ENCODE measurements around the gene LCE2A.
"Not testable (repeated sequence)": the region's sequence is repeated elsewhere in the genome, so short reads cannot be mapped to it uniquely, and the experiment has no call there.

The LCE2A gene, protein sequence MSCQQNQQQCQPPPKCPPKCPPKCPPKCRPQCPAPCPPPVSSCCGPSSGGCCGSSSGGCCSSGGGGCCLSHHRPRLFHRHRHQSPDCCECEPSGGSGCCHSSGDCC

DNA sequence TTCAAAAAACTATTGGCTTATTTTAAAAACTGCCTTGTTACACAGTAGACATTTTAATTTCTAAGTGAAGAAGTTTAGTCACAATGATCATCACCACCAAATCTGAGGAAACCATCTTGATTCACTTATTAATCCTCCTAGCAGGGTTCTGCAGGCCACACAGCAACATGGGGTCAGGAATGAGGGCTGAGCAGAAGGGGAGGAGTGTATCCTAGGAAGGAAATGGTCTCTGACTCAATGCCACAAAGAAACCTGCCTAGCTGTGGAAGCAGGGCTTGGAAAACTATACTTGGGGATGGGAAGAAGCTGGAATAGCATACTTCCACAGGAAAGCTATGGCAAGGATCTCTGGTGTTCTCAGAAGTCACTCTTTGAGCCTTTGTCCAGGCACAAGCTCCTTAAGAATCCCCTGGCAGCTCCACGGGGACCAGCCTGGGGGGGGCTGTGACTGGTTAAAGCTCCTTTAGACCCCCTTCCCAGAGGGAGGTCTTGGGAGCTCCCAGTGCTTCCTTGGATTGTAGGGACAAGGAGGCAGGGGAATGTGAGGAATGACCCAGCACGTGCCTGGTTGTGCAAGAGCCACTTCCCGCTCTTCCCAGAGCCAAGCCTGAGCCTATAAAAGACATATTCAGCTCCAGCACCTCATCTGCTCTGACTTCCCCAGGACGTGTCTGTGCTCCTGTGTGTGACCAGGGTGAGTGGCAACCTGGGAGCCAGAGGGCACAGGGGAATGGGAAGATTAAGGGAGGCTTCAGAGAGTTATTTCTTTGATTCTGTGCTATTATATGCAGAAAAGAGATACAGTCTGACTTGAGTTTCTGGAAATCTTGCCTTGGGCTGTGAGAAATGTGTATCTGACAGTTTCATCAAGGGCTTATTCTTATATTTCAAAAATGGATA is at the start of gene LCE2A:
Gene LCE2A (plus strand): TSS at position 645 of the 900 bp plus-strand sequence. CDS start 557 bp downstream, outside the sequence.
- DNase-seq: no peak

DNA sequence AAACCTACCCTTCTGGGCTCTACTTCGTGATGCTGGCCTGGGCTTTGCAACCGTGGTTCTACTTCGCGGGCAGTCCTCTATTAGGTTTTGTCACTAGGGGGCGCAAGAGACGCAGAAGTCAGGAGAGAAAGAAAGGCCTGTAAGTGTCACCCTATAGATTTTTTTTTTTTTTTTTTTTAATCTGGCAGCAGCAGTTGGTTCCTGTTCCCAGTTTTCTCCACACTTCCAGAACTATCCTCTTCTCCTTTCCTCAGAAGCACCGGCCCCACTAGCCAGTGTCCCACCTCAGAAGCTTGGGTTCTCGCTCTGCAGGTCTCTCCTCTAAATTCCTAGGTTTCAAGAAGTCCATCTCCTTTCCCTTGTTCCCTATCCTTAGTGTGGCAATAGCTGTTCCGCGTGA is 44.0 kb upstream of the LCE2A start:
- peak; percentile 36 for DNase-seq

DNA sequence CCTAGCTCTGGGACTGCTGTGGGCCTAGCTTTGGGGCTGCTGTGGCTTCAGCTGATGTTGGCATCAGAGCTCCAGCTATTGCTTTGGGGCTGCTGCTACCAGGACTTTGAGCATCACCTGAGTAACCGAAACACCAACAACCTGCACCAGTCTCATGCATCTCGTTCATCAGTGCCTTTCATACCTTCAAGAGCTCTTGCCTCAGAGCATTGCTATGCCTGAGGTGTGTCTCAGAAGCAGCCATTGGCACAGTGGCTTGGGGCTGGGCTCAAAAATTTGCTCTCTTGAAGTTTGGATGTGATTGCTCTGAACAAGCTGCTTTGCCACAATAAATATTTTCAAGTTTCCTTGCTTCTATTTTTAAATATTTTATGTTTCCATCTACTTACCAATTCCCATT is 41.7 kb upstream of the LCE2A start:
- no peak for DNase-seq

DNA sequence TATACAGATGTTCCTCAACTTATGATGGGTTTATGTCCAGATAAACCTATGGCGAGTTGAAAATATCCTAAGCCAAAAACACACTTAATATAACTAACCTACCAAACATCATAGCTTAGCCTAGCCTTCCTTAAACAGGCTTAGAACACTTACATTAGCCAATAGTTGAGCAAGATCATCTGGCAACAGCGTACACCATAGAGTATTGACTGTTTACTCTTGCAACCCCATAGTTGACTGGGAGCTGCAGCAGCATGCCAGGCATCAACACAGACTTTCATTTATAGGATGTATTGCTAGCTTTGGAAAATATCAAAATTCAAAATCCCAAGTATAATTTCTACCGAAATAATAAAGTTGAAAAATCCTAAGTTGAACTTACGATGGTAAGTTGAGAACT is 40.5 kb upstream of the LCE2A start:
- no peak for DNase-seq

DNA sequence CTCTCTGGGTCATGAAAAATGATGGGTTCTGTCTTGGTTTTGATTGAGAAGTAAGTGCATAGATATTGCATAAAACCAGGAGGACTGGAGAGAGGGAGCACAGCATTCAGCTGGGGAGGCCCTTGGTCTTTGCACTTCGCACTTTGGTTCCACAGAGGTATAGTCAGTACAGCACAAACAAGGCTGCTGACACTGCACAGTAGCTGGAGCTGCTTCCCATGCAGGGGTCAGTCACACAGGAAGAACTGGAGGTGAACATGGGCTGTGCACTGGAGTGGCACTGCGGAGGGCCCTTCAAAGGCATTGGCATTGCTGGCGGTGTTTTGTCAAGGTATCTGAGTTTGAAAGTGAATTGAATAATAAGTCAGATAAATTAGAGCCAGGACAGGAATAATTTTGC is 39.5 kb upstream of the LCE2A start:
- no peak for DNase-seq

DNA sequence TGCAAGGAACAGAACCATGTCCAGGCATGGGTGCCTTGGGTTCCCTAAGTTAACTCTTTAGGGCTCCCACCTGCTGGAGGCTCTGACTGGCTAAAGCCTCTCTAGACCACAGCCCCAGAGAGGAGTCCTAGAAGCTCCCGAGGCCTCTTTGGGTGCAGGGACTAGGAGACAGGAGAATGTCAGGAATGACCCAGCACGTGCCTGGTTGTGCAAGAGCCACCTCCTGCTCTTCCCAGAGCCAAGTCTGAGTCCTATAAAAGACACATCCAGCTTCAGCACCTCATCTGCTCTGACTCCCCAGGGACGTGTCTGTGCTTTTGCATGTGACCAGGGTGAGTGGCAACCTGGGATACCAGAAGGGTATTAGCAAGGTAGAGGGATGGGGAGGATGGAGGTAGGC is 35.0 kb upstream of the LCE2A start, which contains the start of gene LCE2D:
Gene LCE2D (plus strand): TSS at position 283 of the 400 bp plus-strand sequence. CDS start 726 bp downstream, outside the sequence.
- DNase-seq: no peak

DNA sequence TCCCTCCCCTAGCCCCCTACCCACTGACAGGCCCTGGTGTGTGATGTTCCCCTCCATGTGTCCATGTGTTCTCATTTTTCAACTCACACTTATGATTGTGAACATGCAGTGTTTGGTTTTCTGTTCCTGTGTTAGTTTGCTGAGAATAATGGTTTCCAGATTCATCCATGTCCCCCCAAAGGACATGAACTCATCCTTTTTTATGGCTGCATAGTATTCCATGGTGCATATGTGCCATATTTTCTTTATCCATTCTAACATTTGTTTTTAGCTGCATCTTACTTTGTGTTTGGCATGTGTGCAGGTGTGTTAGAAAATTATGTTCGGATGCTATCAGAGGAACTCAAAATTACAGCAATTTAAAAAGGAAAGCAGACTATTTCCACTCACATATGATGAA is 32.0 kb upstream of the LCE2A start:
- not testable (repeated sequence) for DNase-seq

DNA sequence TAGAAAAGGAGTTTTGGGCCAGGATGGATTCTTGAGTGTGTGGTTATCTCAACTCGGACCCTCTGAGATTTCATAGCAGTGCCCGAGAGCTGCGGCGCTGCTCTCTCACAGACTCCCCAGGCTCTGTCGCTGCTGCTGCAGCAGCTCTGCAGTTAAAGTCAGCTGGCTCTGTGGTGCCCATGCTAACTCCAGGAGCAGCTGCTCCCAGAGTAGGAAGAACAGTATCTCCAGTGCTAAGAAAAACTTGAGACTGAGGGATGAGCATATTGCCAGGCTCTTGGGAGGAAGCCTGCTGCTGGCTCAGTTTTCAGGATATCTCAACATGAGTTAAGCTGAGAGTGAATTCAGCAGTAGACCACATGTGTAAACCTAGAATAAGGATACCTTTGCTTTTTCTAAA is 30.5 kb upstream of the LCE2A start:
- no peak for DNase-seq

DNA sequence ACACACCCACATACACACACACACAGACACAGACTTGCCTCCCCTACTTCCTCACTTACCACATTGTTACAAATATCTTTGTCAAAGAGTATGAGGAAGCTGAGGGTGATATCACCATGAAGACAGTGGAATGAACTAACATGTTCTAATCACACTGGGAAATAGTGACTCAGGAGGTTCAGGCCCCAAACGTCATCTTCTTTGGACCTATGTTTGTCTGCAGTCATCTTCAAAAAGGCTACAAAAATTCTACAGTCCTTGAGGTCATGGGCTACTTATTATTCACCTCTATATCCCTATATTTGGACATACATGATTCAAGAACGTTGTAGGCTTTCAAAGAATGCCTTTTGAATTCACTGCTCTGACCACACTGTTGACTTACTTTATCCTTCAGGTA is 25.1 kb upstream of the LCE2A start:
- DNase-seq: no peak

DNA sequence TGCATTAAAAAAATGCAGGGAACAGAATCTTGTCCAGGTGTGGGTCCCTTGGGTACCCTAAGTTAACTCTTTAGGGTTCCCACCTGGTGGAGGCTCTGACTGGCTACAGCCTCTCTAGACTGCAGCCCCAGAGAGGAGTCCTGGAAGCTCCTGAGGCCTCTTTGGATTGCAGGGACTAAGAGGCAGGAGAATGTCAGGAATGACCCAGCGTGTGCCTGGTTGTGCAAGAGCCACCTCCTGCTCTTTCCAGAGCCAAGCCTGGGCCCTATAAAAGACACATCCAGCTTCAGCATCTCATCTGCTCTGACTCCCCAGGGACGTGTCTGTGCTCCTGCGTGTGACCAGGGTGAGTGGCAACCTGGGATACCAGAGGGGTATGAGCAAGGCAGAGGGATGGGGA is 23.2 kb upstream of the LCE2A start, which contains the start of gene LCE2C:
Gene LCE2C (plus strand): TSS at position 297 of the 400 bp plus-strand sequence. CDS start 737 bp downstream, outside the sequence.
- not testable (repeated sequence) for DNase-seq

DNA sequence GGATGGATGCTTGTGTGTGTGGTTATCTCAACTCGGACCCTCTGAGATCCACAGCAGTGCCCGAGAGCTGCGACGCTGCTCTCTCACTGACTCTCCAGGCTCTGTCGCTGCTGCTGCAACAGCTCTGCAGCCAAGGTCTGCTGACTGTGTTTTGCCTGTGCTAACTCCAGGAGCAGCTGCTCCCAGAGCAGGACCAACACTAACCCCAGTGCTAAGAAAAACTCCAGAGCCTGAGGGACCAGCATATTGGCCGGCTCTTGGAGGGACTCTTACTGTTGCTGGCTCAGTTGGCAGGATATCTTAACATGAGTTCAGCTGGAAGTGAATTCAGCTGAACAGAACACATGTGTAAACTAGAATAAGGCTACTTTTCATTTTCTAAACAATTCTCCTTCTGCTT is 18.7 kb upstream of the LCE2A start:
- no peak for DNase-seq

DNA sequence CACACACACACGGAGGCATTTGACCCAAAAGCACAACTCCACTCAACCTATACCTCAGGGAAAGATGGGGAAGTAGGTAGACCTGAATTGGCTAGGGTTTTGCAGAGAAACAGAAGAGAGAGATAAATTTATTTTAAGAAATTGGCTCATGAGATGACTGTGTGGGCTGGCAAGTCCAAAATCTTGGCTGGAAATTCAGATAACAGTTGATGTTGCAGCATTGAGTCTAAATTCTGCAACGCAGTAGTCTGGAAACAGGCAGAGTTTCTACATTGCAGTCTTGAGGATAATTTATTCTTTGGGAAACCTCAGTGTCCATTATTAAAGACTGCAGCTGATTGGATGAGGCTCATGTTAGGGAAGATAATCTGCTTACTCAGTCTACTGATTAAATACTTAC is 16.5 kb upstream of the LCE2A start:
- DNase-seq: no peak

DNA sequence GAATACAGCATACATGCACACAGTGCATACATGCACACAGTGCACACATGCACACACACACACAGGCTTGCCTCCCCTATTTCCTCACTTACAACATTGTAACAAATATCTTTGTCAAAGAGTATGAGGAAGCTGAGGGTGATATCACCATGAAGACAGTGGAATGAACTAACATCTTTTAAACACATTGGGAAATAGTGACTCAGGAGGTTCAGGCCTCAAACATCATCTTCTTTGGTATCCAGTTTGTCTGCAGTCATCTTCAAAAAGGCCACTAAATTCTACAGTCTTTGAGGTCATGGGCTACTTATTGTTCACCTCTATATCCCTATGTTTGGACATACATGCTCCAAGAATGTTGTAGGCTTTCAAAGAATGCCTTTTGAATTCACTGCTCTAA is 14.3 kb upstream of the LCE2A start:
- DNase-seq: no peak

DNA sequence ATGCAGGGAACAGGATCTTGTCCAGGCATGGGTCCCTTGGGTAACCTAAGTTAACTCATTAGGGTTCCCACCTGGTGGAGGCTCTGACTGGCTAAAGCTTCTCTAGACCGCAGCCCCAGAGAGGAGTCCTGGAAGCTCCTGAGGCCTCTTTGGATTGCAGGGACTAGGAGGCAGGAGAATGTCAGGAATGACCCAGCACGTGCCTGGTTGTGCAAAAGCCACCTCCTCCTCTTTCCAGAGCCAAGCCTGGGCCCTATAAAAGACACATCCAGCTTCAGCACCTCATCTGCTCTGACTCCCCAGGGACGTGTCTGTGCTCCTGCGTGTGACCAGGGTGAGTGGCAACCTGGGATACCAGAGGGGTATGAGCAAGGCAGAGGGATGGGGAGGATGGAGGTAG is 12.3 kb upstream of the LCE2A start, which contains the start of gene LCE2B:
Gene LCE2B (plus strand): TSS at position 301 of the 400 bp plus-strand sequence. CDS start 721 bp downstream, outside the sequence.
- DNase-seq: not testable (repeated sequence)

DNA sequence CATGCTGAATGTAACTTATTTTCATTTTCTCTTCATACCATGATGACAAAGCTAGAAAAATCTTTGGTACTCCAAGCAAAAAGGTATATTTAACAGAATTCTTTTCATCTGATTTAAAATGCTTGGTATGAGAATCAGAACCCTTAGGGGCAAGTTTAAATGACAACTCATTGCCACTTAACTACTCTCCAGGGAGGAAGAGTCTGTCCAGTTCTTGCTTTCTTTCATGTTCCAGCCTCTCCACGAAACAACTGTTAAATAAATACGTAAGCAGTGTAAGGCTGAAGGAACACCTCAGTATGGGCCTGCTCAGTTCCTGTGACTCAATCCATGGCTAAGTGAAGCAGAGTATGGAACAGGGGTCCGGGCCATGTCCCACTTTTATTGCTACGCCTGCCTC is 1.6 kb downstream of the LCE2A start:
- no peak for DNase-seq

DNA sequence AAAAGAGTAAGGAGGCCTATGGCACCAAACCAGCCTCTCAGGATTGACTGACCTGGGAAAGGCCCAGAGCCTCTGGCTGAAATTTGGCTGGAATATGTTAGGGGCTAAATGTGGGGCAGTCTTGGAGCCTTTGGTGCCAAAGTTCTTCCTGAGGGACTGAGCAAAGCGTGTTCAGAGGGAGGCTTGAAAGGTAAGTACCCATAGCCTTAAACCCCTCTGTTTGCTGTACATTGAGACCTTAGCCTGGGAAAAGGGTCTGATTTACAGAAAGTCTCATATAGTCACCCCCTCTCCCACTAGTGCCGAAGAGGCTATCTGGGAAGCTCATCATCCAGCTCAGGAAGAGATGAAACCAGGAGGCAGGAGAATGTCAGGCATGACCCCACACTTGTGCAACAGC is 9.7 kb downstream of the LCE2A start, which contains the start of gene LCE4A:
Gene LCE4A (plus strand): TSS at position 301 of the 400 bp plus-strand sequence. CDS start 916 bp downstream, outside the sequence.
- no peak for DNase-seq

DNA sequence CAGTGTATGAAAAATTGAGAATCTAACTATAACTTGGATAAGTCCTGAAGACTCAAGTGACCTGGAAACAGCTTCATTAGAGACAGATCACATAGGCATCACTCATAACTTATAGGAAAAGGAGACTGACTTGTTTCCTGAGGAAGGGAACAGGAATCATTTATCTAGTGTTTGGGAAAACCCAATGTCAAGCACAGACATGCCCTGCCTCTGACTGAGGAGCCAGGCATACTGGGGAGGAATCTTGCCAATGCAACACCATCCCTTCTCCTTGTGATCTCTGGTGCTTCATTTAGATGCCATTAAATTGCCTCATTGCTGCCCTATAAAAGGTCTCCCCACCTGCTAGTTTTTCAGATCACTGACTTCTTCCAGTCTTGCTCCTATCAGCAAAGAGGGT is 20.1 kb downstream of the LCE2A start:
- DNase-seq: no peak

DNA sequence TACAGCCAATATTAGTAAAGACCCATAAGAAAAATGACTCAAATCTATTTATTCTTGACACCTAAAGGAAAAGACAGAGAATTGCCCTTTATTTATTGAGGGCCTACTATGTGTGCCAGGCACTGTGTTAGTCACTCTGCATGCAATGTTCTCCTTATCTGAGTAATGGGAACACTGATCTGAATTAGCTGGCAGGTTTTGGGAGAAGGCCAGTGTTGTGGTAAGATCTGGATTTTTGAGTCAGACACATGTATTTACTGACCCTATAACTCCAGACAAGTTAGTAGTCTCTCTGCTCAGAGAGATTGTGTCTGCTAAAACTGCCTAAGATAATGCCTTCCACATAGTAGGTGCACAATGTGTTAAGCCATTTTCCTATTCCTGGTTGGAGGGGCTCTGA is 27.1 kb downstream of the LCE2A start:
- no peak for DNase-seq

DNA sequence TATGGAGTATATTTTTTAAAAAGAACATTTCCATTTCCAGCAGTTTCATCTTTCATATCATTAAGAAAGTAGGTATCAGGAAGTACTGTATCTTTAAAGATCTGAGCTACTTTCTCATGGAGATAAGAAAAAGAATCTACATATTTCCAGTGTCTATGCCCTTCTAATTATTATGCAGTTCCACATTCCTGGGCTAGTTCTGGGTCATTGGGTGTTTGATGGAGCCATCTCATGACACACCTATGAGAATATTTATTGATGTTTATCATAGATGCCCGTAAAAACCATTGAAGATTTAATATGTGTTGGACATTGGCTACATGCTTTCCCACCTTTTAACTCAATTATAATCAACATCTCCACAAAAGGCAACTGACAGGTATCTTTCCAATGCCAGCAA is 30.8 kb downstream of the LCE2A start:
- no peak for DNase-seq

DNA sequence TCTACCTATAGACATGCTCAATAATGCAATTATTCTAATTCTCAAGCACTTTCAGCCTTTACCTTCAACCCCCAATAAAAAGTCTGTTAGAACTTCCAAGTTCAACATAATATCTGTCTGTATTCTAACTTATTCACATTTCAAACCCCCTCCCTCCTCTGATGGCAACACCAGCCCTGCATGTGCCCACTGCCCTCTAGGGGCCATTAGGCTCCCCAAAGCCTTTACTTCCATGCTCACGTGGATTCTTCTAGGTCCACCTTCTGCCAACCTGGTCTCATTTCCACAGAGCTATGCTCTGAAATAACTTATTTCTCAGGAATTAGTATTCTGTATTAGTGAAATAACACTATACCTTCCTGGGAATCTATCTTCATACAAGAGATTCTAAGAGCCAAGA is 37.5 kb downstream of the LCE2A start:
- no peak for DNase-seq

DNA sequence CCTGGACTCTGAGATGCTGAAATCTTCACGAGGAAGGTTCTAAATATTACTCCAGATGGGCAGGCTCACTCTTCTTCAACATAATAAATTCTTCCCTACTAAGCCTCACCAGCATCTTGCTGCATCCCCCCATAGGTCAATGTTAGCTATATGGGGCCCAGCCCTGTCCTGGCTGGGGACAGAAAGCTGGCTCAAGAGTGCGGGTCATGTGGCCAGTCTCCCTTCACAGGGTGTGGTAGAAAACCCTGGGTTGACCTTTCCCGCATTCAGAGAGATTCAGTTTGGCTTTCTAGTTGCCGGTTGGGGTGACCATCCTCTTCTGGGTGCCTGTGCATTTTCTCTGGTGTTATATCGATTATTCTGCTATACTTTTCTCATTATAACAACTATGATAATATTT is 39.9 kb downstream of the LCE2A start:
- no peak for DNase-seq

DNA sequence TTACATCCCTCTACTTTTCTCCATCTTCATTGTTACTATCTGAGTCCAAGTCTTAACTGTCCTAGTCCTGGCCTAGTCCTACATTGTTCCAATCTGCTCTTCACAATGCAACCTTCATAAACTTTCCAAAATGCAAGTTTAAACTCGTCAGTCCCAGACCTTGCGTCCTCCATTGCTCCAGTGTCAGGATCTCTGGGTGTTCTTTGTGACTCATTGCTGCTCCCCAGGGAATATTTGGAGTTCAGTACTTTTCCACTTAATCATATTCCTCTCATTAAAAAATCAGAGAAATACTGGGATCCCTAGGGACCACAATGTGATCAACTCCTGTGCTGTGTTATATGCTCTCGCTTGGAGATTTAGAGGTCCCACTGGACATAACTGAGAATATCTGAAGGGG is 41.7 kb downstream of the LCE2A start:
- no peak for DNase-seq

DNA sequence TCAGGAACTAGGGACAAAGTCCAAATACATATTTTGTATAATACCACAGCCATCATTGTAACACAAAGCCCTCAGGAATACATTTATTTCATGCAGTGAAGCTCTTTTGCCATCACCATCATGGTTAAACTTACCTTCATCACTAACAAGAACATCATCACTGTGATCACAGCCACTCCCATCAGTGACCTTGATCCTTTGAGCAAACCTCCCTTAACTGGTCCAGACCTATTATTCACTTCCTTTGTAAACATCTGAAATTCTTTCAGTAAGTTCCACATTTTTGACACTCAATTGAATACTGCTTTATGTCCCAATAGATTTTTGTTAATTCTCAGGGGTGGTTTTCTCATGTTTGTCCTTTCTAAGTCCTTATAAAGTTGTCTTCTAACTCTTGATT is 43.5 kb downstream of the LCE2A start:
- DNase-seq: no peak

Measured in NCI-H1105 (cell line).